NCI-H1105 treated with DMSO at 0.1 percent for 48 hours (cell line): ENCODE data around the gene POLA2.
A peak's percentile ranks its signal among the peaks of the same experiment; 100 is the strongest.
"Not testable (repeated sequence)": the region's sequence is repeated elsewhere in the genome, so short reads cannot be mapped to it uniquely, and the experiment has no call there.

Experiments used
- DNase-seq: peaks from one replicate; lab custom pipeline; 2025; lab: John Stamatoyannopoulos, UW

The POLA2 gene

DNA sequence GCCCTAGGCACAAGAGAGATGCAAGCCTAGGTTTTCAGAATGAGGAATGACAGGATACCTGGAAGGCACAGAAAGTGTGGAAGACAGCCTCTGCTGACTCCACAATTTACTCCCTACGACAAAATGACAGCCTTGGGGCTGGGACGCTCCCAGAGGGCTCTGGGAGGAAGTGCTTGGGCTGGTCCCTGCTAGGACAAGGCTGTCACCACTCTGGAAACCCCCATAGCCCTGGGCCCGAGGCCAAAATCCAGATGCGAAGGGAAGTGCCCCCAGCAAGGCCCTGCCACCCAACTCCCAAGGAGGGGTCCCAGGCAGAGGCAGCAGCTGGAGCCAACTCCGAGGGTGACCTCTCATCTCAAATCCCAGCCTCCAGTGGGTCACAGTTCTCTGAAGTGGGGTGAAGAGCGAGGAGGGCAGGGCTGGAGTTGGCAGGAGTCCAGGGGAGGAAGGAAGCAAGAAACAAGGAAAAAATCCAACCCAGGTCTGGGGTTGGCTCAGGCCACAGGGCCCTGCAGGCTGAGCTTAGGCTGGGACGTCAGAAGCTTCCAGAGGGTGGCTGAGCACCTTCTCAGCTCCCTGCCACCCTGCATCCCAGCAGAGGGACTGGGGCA lies 46.6 kb downstream of the POLA2 start:
- DNase-seq, result no peak

DNA sequence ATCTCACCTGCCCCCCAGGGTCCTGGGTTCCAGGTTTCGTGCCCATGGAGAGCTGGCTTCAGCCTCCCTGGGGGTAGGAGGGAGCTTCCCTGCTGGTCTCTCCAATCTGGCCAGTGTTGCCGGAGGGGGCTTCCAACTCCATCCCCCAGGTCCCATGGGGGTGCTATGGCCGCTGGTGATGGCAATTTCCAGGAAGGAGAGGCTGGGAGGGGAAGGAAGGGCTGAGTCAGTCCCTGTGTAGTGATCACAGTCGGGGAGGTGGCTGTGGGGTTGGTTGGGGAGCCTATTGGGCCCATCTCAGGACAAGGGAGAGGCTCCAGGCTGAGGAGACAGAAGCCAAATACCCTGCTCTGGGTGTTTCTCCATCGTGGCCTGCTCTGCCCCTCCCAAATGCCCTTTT lies 47.2 kb downstream of the POLA2 start:
- no peak for DNase-seq

DNA sequence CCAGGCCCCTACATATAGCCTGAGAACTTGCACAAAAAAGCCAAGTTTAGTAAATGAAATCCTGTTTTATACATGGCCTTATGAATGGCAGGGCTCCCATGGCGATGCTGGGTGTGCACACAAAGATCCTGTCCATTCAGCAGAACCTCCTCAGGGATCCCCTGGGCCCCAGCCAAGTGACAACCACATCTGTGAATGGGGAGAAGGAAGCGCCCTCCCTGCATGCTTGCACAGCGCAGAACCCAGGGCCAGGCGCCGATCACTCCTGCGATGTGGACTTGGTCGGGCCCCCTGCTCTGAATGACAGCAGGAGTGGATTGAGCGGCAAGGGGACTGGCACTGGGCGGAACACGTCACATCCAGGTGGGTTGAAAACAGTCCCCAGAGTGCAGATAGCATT lies 48.5 kb downstream of the POLA2 start:
- DNase-seq, result no peak

GRCh38 chr11:65310736-65311135 lies 49.0 kb downstream of the POLA2 start:
- no peak for DNase-seq

DNA sequence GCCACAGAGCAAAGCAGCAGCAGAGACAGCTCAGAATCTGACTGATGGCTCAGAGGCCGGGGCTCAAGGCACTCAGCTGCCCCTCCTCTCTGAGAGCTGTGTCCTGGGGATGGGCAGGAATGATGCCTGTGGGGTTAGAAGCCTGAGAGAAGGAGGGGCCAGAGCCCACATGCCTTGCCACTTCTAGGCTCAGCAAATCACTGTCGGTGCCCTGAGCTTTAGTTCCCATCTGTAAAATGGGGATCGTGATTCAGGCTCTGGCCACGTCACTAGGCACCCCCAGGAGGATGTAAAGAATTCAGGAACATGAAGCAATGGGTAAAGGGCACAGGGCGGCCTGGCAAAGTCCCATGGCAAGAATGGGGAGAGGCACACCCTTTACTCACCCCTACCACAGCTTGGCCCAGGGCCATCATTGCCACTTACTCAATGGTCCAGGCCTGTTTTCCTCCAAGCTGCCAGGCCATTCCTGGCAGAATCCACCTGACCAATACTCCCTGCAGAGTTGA lies 49.5 kb downstream of the POLA2 start:
- no peak for DNase-seq

DNA sequence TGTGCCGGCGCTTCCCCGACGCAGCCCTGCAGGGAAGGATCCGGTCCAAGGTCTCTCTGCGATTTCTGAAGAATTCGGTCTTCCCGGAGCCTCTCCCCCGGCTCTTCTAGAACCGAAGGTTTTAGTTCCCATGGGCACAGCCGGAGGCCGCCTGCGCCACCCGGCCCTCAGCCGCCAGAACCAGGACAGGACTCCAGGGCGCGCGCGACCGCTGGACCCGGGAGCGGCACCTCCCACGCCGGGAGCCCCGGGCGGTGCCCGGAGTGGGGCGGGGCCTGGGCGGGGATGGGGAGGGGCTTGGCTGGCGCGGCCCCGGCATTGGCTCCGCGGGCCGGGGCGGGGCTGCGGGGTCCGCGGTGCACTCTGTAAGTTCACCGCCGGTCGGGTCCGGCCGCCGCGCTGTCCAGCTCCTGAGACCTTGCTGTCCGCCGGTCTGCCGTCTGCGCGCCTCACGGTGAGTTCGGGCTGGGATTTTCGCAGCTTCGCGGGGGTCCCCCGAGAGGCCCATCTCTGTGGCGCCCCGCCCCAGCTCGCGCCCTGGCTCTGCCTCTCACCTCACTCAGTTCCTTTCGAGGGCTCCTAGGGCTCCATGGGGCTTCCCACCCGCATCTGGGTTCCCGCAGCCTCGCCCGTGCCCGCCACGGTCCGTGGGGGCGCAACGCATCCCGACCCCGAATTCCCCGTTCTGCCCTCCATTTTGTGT lies 52.9 kb downstream of the POLA2 start, which contains the start of gene CDC42EP2:
CDC42EP2 (plus strand) TSS at position 366 of the 703 bp plus-strand sequence. CDS start 6,033 bp downstream, outside the sequence.
- peak; percentile 57 for DNase-seq

- peak; percentile 78 for DNase-seq
These were observed 53.6 kb downstream of the POLA2 start for GRCh38 chr11:65315204-65315865.

GRCh38 chr11:65315866-65316226 lies 54.1 kb downstream of the POLA2 start:
- DNase-seq, result no peak

DNA sequence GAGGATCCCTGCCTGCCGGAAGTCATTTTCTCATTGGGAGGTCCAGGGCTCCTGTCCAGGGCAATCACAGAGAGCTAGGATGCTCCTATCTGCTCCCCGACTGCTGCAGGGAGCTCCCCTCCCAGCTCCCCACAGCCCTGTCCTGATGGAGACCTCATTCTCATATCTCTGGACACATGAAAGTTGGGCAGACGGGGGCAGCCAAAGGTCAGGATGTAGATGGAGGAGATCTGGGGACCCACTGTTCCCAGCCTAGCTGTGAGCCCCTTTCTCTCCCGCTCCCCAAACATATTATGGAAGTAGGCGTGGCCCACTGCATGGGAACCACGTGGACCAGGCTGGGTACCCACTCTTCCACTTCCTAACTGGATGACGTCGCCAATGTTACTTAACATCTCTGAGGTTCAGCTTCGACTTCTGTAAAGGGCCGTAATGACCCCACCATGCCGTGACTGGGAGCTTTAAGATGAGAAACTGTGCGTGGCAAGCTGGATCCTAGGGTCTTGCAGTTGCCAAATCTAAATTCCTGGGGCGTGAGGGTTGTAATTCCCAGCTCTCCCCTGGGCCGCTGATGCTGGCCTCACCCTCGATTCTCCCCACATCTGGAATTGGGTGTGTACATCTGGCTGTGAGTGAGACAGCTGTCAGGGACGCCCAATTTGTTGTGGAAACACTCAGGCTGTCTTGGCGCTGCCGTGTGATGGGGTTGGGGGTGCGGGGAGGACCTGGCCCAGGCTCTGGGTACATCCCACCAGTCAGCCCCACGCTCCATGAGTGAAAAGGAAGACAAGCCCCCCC lies 54.7 kb downstream of the POLA2 start:
- DNase-seq, result no peak

- no peak for DNase-seq
These were observed 55.4 kb downstream of the POLA2 start for GRCh38 chr11:65317025-65317786.

- no peak for DNase-seq
These were observed 58.8 kb downstream of the POLA2 start for GRCh38 chr11:65320386-65321075.

DNA sequence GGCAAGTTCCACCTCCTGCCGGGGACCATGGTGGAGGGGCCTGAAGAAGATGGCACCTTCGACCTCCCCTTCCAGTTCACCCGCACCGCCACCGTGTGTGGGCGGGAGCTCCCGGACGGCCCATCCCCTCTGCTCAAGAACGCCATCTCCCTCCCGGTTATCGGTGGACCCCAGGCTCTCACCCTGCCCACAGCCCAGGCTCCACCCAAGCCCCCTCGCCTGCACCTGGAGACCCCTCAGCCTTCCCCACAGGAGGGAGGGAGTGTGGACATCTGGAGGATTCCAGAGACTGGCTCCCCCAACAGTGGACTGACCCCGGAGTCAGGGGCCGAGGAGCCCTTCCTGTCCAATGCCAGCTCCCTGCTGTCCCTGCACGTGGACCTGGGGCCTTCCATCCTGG lies 59.3 kb downstream of the POLA2 start:
- DNase-seq, result no peak

DNA sequence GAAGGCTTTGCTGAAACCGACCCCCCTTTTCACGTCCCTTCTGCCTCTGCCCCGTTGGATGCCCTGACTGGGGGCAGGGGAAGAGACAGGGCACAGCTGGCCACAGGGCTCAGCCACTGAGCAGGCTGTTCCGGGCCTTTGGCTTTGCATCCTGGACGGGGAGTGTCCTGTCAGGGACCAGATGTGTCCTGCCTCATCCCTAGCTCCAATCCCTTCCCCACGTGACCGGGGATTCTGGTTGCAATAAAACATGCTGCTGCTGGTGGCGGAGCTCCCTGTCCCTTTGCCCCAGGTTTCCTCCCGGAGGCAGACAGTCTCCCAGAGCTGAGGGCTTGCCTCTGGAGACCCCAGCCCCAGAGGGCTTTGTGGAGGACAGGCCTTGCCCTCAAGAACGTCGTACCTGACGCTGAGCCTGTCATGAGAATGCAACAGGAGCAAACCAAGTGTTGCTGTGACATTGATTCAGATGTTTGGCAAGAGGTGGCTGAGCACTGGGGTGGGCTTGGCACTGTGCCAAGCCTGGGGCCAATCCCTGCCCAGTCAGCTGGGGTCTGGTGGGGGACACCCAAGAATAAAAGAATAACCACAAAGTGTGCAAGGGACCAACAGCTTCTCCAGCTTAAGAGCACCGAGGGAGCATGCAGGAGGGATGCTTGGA lies 60.2 kb downstream of the POLA2 start:
- DNase-seq, result no peak

DNA sequence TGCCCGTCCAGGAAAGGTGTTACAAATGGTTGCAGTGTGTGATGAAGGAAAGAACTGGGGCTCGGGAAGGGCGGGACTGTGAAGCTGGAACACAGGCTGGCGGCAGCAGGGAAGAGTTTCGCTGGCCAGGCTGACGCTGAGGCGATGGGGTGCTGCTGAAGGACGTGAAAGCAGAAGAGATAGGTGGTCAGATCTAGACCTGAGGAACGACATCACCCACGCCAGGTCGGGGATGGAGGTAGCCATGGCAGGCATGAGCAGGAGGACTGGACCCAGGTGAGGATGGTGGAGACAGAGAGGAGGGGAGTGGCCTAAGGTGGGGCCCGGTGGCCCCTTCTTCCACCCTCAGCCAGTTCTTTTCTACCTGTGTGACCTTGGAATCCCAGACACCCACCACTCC lies 62.1 kb downstream of the POLA2 start:
- no peak for DNase-seq

- no peak for DNase-seq
These were observed 63.7 kb downstream of the POLA2 start for GRCh38 chr11:65325435-65325834.

DNA sequence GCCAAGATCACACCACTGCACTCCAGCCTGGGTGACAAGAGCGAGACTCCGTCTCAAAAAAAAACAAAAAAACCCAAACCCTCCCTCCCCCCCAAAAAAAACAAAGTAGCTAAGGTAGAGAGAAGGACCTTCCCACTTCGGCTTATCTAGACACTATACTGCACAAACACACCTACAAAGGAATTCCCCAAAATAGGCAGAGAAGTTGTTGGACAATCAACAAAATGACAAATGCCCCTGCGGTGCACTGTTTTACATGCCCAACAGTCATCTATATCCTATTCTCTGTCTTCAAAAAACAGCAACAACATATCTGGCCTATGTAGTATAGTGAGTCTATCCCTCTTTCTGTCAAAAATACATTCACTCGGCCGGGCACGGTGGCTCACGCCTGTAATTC lies 65.3 kb downstream of the POLA2 start:
- no peak for DNase-seq

DNA sequence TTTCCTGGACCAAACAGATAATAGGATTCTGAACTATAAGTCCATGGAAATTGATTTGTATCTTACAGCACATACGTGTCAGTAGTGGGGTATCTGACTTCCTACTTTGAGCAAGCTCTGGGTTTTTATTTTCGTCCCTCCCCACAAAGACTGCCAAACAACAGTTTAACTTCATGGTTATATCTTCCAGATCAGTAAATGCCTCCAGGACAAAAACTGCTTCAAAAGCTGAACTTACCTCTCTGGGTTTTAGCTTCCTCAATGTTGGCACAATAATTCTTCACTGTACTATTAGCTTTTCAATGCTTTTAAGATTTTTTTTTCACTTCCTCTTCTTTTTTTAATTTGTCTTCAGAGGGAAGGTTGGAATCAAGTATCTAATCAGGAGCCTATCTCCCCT lies 67.7 kb downstream of the POLA2 start:
- DNase-seq, result no peak

DNA sequence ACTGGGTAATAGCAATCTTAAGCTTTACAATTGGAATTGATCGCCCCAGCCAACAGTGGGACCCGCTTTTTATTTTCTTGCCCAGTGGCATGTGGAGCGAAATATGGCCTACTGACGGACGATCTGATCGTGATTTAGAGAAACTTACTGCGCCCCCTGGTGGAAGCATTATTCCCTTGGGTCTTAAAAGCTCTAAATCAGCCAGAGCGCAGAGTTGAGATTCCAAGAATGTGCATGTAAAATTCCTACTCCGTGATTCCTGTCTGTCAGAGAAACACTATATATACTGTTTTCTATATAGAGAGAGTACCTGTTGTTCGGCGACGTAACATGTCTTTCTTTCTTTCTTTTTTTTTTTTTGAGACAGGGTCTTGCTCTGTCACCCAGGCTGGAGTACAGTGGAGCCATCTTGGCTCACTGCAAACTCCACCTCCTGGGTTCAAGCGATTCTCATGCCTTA lies 68.2 kb downstream of the POLA2 start:
- peak; percentile 85 for DNase-seq

DNA sequence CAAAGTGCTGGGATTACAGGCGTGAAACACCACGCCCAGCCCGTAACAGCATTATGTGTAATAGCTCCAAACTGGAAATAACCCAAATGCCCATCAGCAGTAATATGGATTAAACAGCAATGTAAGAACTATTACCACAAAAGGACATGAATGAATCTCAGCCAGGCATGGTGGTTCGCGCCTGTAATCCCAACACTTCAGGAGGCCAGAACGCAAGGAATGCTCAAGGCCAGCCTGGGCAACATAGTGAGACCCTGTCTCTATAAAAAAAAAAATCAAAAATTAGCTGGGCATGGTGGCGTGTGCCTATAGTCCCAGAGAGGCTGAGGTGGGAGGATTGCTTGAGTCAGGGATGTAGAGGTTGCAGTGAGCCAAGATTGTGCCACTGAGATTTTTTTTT lies 68.8 kb downstream of the POLA2 start:
- no peak for DNase-seq

DNA sequence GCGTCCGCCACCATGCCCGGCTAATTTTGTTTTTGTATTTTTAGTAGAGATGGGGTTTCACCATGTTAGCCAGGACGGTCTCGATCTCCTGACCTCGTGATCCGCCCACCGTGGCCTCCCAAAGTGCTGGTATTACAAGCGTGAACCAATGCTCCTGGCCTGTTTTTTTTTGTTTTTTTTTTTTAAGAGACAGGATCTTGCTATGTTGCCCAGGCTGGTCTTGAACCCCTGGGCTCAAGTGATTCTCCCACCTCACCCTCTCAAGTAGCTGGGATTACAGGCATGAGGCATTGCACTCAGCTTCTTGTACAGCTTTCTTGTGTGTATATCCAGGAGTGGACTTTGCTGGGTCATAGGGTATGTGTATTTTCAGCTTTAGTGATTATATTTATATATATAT lies 70.8 kb downstream of the POLA2 start:
- DNase-seq, result not testable (repeated sequence)
